IPS-18c (cell line): Measurements from ENCODE around the gene INAFM2.

ENCODE experiments used
- H3K4me3 ChIP-seq: 2 replicates; pipeline ENCODE4 v1.7.0; 2013; ENCODE audit warnings: low read depth, mild to moderate bottlenecking, low read length, moderate library complexity; ENCODE audit not compliant: insufficient read depth
- H3K9me3 ChIP-seq: one replicate; pipeline ENCODE4 v1.6.1; 2013; ENCODE audit warnings: mild to moderate bottlenecking, low read length, moderate library complexity; ENCODE audit not compliant: control insufficient read depth, insufficient read depth

The INAFM2 gene

DNA sequence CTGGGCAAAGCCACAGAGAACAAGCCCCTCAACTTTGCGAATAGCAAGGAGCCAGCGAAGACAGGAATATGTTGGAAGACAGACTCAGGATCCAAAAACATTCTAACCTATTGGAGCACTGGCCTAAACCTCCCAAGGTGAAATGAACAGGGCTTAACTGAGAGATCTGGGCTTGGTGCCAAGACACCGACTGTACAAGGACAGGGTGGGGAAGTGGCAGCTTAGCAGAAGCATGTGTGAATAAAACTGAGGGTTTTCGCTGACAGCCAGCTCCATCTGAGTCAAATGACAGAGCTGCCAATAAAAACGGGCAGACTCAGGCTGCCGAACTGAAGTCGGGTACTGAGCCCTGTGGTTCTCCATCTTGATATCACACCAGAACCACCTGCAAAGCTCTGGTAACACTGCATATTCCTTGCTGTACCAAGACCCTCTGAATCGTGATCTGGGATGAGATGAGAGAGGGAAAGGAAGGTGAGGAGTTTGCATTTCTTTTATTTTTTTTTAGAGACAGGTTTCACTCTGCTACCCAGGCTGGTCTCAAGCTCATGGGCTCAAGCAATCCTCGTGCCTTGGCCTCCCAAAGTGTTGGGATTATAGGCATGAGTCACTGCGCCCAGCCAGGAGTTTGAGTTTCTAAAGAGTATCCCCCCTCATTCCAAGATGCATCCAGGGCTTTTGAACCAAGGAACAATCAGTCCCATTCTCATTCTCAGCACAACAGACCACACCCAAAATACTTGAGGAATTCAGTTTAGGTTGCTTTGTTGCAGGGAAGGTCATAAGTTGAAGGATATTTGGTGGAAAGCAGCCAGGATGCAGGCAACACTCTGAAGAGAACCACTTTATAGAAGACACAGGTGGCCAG is 9.7 kb upstream of the INAFM2 start:
- Histone ChIP-seq H3K9me3 (no peaks in the 10 kb centered on the region), H3K4me3 (no peak overlapping the region)

- no peaks in the 10 kb centered on the region for H3K9me3 ChIP-seq
- H3K4me3 ChIP-seq: no peak overlapping the region
Observed at GRCh38 chr15:40314723-40315276, 8.7 kb upstream of the INAFM2 start.

DNA sequence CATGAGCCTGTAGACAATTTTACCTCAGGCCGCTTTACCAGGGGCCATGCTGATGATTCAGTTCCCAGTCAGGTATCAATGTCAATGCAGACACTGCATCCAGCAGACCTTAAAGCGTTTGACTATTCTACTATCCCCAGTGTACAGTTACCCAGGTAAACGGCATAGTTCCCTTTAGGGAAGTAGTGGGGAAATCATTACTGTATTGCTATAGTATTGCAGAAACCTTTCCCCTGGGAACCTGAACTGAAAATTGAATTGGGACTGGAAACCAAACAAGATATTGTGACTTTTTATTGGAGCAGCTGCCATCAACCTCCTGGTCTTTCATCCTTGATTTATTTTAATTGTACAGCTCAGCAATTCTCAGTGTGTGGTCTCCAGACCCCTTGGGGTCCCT is 6.6 kb upstream of the INAFM2 start:
- H3K4me3 ChIP-seq: no peak overlapping the region
- H3K9me3 ChIP-seq: no peaks in the 10 kb centered on the region

- no peaks in the 10 kb centered on the region for H3K9me3 ChIP-seq
- no peak overlapping the region for H3K4me3 ChIP-seq
Observed at GRCh38 chr15:40317580-40317979, 5.9 kb upstream of the INAFM2 start.

DNA sequence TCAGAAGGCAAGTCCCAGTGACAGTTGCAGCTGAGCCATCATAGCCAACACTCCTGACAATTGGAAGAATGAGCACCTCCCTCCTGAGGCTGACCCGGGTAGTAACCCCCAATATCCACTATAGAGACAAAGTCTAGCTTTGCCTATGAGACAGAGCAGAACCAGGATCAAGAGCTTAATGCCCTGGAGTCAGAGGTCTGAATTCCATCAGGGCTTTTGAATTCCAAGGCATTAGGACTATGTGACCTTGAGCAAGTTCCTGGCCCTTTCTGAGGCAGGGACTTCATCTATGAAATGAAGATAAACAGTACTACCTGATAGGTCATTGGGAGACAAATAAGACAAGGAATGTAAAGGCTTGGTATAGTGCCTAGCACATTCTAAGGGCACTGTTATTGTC is 3.1 kb upstream of the INAFM2 start:
- no peaks in the 10 kb centered on the region for H3K9me3 ChIP-seq
- no peak overlapping the region for H3K4me3 ChIP-seq

- H3K9me3 ChIP-seq: no peaks in the 10 kb centered on the region
- no peak overlapping the region for H3K4me3 ChIP-seq
Observed at GRCh38 chr15:40320931-40321371, 2.5 kb upstream of the INAFM2 start.

GRCh38 chr15:40322531-40323238 is 807 bp upstream of the INAFM2 start:
- Histone ChIP-seq H3K9me3 (no peaks in the 10 kb centered on the region), H3K4me3 (peak overlapping the region; percentile 26)

DNA sequence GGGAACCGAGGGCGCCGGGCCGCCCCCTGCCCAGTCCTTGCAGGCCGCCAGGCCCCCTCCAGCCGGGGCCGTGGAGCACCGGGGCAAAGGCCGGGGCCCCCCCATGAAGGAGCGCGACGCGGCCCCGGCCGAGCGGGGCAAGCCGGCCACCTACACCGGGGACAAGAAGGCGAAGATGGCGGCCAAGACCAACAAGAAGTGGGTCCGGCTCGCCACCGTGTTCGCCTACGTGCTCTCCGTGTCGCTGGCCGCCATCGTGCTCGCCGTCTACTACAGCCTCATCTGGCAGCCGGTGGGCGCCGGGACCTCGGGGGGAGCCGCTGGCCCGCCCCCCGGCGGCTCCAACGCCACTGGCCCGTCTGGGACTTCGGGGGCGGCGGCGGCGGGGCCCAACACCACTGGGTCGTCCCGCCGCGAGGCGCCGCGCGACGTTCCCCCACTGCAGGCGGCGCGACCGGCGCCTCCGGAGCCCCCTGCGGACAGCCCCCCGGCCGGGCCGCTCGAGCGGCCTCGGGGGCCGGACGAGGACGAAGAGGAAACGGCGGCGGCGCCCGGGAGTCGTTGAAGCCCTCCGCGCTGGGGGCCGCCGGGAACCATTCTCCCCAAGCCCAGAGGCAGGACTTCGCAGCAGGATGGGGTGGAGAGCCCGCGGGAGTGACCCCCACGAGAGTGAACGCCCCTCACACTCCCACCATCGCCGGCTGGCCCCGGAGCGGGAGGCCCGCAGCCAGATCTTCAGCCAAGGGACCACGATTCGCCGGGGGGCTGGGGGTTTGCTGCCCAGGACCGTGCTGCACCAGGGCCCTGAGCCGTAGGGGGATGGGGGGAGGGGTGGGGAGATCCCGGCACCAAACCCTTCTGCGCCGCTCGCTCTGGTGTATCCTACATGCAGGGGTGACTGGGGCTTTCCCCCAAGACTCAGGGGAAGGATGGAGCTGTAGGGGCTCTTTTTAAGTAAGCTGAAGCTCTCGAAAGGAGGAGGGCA is 753 bp downstream of the INAFM2 start:
- H3K9me3 ChIP-seq: no peaks in the 10 kb centered on the region
- peak overlapping the region; percentile 75 for H3K4me3 ChIP-seq

DNA sequence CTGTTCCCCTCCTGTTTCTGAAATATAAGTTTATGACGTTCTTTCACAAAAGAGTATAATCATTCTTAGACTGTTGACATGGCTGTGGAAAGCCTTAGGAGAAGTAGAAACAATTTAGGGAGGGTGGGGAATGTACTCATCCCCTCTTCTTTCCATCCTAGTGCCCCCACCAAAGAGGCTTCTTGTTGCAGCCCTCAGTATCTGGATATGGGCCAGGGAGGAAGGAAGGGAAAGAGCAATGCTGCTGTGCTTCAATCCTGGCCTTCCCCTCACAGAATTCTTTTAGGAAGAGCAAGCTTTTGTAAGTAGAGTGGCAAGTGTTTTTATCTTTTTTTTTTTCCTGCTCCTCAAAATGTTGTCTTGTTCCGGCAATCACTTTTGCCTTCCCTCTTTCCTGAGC is 1.7 kb downstream of the INAFM2 start:
- H3K9me3 ChIP-seq: no peaks in the 10 kb centered on the region
- no peak overlapping the region for H3K4me3 ChIP-seq

DNA sequence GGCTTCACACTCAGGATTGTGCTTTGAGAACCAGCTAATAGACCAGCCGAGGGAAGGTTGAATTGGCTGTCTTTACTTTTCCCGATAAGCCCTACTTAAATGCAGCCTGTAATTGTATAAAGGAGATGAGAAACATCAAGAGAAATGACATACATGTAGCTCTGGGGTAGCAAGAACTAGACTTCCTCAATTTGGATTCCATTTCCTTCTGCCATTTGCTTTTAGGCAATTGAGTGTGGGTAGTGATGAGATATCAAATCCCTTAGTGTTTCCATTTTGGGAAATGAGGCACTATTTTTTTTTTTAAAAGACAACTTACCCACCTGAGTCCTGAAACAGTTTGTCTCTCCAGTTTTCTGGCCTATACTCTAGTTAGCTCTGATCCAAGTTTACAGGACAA is 2.2 kb downstream of the INAFM2 start:
- Histone ChIP-seq H3K9me3 (no peaks in the 10 kb centered on the region), H3K4me3 (no peak overlapping the region; the same call in 1 of the 2 replicates)

DNA sequence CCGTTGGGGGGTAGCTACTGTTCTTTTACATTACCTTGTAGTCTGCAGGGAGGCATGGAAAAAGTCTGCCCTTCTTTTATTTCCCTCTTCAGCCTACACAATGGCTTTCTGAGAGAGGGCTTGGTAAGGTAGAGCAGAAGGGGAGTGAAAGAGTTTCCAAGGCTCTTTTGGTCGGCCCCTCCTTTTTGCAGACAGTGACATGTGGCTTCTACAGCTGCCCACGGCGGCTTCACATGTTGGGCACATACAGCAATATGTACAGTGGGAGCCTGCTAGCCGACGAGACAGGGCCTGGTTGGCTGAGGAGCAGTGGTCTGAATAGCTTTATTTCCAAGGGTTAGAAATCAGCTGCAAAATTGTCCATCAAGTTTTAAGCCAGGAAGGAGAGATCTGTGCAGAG is 4.0 kb downstream of the INAFM2 start:
- no peaks in the 10 kb centered on the region for H3K9me3 ChIP-seq
- no peak overlapping the region for H3K4me3 ChIP-seq

- Histone ChIP-seq H3K9me3 (no peaks in the 10 kb centered on the region), H3K4me3 (no peak overlapping the region)
Observed at GRCh38 chr15:40328176-40328575, 4.7 kb downstream of the INAFM2 start.

GRCh38 chr15:40328751-40329150 is 5.3 kb downstream of the INAFM2 start:
- no peaks in the 10 kb centered on the region for H3K9me3 ChIP-seq
- no peak overlapping the region for H3K4me3 ChIP-seq

DNA sequence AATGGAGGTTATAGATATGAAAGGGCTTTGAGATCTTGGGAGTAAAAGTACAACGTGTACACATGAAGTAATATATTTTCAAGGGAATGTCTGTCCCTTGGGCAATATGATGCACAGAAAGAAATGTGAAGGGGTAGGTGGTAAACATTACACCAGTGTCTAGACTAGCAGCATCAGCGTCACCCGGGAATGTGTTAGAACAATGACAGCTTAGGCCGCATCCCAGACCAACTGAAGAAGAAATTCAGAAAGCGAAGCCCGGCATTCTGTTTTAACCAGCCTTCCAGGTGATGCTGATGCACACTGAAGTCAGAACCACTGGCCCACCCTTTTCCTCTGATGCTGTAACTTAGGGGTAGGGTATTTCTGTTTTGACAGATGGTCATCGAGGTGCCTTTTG is 6.3 kb downstream of the INAFM2 start:
- Histone ChIP-seq H3K9me3 (no peaks in the 10 kb centered on the region), H3K4me3 (no peak overlapping the region)

- H3K4me3 ChIP-seq: no peak overlapping the region
- H3K9me3 ChIP-seq: no peaks in the 10 kb centered on the region
Observed at GRCh38 chr15:40330368-40330836, 6.9 kb downstream of the INAFM2 start.

- no peaks in the 10 kb centered on the region for H3K9me3 ChIP-seq
- no peak overlapping the region for H3K4me3 ChIP-seq
Observed at GRCh38 chr15:40331026-40331425, 7.5 kb downstream of the INAFM2 start.

DNA sequence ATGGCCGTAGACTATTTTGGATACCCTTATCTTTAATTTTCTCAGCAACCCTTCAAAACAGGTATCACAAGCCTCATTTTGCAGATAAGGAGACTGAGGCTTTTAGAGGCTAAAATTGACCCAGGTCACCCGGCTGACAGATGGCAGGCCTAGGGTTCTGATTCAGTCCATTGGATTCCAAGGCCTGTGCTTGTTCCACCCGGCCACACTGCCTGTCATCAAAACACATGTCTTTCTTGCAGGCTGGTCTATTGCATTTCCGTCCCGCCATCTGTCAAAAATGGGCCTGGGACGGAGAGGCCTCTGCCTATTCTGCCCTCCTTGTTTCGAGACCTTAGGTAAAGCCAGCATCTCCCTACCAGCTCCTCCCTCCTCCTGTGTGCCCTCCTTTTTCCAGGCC is 8.1 kb downstream of the INAFM2 start:
- no peak overlapping the region for H3K4me3 ChIP-seq
- no peaks in the 10 kb centered on the region for H3K9me3 ChIP-seq
